Erythroblast (primary cell): ENCODE results near the gene EGLN3.

Experiments
- GATA1 ChIP-seq: IDR thresholded peaks from 2 replicates; pipeline ENCODE4 v1.6.1; 2011; ENCODE audit warnings: low read depth, mild to moderate bottlenecking, control low read depth, low read length, moderate library complexity
- POLR2A ChIP-seq: IDR thresholded peaks from 2 replicates; pipeline ENCODE4 v1.6.1; 2011; ENCODE audit warnings: mild to moderate bottlenecking, low read length

DNA sequence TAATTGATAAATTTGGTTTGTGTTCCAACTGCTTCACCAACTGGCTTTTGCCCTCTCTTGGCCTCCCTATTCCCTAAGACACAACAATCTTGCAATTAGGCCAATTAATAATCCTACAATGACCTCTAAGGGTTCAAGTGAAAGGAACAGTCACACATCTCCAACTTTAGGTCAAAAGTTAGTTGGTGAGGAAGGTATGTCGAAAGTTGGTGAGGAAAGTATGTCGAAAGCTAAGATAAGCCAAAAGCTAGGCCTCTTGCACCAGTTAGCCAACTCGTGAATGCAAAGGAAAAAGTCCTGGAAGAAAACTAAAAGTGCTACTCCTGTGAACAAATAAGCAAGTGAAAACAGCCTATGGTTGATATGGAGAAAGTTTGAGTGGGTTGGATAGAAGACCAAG is 32.6 kb downstream of the EGLN3 start:
- TF ChIP-seq POLR2A: no peak
- TF ChIP-seq GATA1: no peak
